ENCODE results near the gene ZNRF4.
"Not testable (repeated sequence)": the region's sequence is repeated elsewhere in the genome, so short reads cannot be mapped to it uniquely, and the experiment has no call there.

Gene ZNRF4, protein sequence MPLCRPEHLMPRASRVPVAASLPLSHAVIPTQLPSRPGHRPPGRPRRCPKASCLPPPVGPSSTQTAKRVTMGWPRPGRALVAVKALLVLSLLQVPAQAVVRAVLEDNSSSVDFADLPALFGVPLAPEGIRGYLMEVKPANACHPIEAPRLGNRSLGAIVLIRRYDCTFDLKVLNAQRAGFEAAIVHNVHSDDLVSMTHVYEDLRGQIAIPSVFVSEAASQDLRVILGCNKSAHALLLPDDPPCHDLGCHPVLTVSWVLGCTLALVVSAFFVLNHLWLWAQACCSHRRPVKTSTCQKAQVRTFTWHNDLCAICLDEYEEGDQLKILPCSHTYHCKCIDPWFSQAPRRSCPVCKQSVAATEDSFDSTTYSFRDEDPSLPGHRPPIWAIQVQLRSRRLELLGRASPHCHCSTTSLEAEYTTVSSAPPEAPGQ

DNA sequence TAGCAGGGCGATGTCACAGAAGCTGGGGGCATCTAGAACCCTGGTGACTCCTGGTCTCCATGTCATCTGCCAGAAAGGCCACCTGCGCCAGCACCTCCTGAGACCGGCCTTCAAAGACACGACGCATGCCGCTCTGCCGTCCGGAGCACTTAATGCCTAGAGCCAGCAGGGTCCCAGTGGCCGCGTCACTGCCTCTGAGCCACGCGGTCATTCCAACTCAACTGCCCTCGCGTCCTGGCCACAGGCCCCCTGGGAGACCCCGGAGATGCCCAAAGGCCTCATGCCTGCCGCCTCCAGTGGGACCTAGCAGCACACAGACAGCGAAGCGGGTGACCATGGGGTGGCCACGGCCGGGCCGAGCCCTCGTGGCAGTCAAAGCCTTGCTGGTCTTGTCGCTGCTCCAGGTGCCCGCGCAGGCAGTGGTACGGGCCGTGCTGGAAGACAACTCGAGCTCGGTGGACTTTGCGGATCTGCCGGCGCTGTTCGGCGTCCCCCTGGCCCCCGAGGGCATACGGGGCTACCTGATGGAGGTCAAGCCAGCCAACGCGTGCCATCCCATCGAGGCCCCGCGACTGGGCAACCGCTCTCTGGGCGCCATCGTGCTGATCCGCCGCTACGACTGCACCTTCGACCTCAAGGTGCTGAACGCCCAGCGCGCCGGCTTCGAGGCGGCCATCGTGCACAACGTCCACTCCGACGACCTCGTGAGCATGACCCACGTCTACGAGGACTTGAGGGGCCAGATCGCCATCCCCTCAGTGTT lies at the start of gene ZNRF4:
Gene ZNRF4 (plus strand): TSS at position 51 of the 763 bp plus-strand sequence. CDS start 75 bp downstream, at position 126.
- no peak within 1 kb of the TSS for H3K4me3 ChIP-seq (ENCODE audit: low read depth, low read length)
- TF ChIP-seq, protein P1, sequence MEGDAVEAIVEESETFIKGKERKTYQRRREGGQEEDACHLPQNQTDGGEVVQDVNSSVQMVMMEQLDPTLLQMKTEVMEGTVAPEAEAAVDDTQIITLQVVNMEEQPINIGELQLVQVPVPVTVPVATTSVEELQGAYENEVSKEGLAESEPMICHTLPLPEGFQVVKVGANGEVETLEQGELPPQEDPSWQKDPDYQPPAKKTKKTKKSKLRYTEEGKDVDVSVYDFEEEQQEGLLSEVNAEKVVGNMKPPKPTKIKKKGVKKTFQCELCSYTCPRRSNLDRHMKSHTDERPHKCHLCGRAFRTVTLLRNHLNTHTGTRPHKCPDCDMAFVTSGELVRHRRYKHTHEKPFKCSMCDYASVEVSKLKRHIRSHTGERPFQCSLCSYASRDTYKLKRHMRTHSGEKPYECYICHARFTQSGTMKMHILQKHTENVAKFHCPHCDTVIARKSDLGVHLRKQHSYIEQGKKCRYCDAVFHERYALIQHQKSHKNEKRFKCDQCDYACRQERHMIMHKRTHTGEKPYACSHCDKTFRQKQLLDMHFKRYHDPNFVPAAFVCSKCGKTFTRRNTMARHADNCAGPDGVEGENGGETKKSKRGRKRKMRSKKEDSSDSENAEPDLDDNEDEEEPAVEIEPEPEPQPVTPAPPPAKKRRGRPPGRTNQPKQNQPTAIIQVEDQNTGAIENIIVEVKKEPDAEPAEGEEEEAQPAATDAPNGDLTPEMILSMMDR (IDR thresholded peaks at IDR 0.05; ENCODE audit: low read depth, low read length): no peak
- TF ChIP-seq POLR2A (IDR thresholded peaks at IDR 0.05; ENCODE audit: extremely low read depth, insufficient read length): no peak
- TF ChIP-seq MYC (IDR thresholded peaks at IDR 0.05; ENCODE audit: low read depth, low read length): no peak
- TF ChIP-seq, protein P2, sequence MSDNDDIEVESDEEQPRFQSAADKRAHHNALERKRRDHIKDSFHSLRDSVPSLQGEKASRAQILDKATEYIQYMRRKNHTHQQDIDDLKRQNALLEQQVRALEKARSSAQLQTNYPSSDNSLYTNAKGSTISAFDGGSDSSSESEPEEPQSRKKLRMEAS (IDR thresholded peaks at IDR 0.05; ENCODE audit: low read depth, low read length): no peak
- DNase-seq (ENCODE audit: low read depth): no peak

DNA sequence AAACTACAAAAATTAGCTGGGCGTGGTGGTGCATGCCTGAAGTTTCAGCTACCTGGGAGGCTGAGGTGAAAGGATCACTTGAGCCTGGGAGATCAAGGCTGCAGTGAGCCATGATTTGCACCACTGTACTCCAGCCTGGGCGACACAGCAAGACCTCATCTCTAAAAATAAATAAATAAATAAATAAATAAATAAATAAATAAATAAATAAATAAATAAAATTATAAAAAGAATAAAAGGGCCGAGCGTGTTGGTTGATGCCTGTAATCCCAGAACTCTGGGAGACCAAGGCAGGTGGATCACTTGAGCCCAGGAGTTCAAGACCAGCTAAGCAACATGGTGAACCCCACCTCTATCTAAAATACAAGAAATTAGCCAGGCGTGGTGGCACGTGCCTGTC lies 49.0 kb upstream of the ZNRF4 start:
- H3K4me3 ChIP-seq (ENCODE audit: low read depth, low read length); DNase-seq (ENCODE audit: low read depth): not testable (repeated sequence)

DNA sequence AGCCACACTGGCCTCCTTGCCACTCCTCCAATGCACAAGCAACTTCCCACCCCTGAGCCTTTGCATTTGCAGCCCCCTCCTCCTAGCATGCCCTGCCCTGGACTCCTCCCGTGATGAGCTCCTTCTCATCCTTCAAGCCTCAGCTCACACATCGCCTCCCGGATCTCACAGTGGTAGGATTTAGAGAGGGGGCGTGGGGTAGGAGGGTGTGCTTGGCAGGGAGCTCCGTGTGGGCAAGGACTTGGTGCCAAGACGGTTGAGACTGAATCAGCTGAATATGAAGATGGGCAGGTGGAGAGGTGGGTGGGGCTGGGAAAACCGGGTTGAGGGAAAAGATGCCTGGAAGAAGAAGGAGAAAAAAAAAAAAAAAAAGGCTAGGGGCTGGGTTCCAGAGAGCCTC lies 48.4 kb upstream of the ZNRF4 start:
- DNase-seq (ENCODE audit: low read depth): no peak
- TF ChIP-seq MYC (IDR thresholded peaks at IDR 0.05; ENCODE audit: low read depth, low read length) (no peak), POLR2A (IDR thresholded peaks at IDR 0.05; ENCODE audit: extremely low read depth, insufficient read length) (no peak)
- TF ChIP-seq, protein P1 (IDR thresholded peaks at IDR 0.05; ENCODE audit: low read depth, low read length): no peak
- TF ChIP-seq, protein P2 (IDR thresholded peaks at IDR 0.05; ENCODE audit: low read depth, low read length): no peak
- H3K4me3 ChIP-seq (ENCODE audit: low read depth, low read length): no peak overlapping the region

DNA sequence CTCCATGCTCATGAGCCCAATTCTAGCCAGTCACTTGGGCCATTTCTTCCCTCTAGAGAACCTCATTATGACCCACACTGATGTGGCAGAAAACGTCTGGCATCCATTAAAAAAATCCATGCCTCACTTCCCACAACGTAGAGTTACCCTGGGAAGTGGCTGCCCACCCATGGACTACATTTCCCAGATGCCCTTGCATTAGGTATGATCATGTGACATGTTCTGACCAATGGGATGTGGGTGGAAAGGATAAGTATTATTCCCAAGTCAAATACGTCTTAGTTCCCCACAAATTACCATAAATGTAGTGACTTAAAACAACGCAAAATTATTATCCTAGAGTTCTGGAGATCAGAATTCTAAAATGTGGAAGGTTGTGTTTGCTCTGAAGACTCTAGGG lies 47.9 kb upstream of the ZNRF4 start:
- no peak overlapping the region for H3K4me3 ChIP-seq (ENCODE audit: low read depth, low read length)
- TF ChIP-seq MYC (IDR thresholded peaks at IDR 0.05; ENCODE audit: low read depth, low read length): no peak
- TF ChIP-seq, protein P2 (IDR thresholded peaks at IDR 0.05; ENCODE audit: low read depth, low read length): no peak
- peak; percentile 37 for DNase-seq (ENCODE audit: low read depth)

DNA sequence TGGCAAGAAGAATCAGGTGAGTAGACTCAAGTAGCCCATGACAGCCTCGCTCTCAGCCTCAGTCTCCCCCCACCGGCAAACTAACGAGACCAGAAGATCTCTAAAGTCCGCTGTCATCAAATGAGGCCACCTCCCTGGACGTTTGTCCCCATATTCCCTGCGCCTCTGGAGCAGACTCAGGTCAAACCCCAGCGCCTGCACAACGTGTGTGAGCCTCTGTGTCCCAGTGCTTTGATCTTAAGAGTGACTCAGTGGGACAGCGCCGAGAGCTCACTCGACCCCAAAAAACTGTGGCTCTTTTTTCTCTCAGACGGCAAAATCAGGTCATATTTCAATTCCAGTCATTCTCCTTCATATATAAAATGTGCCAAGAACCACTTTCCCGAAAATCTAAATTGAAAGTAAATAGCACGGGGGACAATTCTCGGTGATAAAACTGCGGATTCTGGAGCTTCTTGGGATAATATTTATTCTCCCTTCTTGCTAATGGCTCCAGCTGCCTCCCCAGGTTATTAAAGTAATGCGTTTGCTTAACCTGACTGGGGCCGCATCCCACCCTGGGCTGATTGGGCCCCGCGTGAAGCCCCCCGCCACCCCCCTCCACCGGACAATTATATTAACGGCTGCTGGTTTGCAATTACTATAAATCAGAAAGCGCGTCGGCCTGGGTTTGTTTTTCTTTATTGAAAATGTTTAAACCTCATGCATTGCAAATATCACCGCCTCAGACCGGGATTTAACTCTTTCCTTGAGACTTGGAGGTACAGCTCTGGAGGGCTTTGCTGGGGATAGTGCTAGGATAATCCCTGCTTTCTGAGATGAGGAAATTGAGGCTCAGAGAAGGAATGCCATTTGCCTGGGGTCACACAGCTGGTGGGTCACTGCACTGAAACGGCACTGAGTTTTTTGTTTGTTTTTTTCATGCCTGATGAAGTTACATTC lies 37.5 kb upstream of the ZNRF4 start:
- no peak overlapping the region for H3K4me3 ChIP-seq (ENCODE audit: low read depth, low read length)

DNA sequence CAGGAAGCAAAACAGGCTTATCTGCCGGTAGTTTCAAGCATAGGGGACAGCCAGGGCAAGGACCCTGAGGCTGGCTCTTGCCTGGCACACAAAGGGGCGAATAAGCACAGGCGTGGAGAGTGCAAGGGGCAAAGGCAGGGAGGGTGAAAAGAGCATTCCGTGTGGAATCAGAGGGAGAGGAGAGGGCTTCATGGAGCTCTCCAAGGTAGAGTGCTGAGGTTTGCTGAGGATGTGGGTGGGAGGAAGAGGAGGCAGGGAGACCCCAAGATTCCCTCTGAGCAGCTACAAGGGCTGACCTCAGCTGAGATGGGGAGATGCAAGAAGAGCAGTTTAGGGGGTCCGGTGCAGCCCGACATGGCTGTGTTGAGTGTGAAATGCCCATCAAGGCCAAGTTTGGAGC lies 36.5 kb upstream of the ZNRF4 start:
- TF ChIP-seq POLR2A (IDR thresholded peaks at IDR 0.05; ENCODE audit: extremely low read depth, insufficient read length) (no peak), MYC (IDR thresholded peaks at IDR 0.05; ENCODE audit: low read depth, low read length) (no peak)
- TF ChIP-seq, protein P1 (IDR thresholded peaks at IDR 0.05; ENCODE audit: low read depth, low read length): no peak
- TF ChIP-seq, protein P2 (IDR thresholded peaks at IDR 0.05; ENCODE audit: low read depth, low read length): no peak
- H3K4me3 ChIP-seq (ENCODE audit: low read depth, low read length): no peak overlapping the region
- no peak for DNase-seq (ENCODE audit: low read depth)

More for the DNA sequence above, 37.5 kb upstream of the ZNRF4 start:
- TF ChIP-seq POLR2A (IDR thresholded peaks at IDR 0.05; ENCODE audit: extremely low read depth, insufficient read length): no peak
- TF ChIP-seq, protein P2 (IDR thresholded peaks at IDR 0.05; ENCODE audit: low read depth, low read length): no peak
- TF ChIP-seq, protein P1 (IDR thresholded peaks at IDR 0.05; ENCODE audit: low read depth, low read length): no peak
- no peak for TF ChIP-seq MYC (IDR thresholded peaks at IDR 0.05; ENCODE audit: low read depth, low read length)
- no peak for DNase-seq (ENCODE audit: low read depth)

Data from NB4 (cell line).